ENCODE measurements around the gene OTOF.

Gene OTOF

DNA sequence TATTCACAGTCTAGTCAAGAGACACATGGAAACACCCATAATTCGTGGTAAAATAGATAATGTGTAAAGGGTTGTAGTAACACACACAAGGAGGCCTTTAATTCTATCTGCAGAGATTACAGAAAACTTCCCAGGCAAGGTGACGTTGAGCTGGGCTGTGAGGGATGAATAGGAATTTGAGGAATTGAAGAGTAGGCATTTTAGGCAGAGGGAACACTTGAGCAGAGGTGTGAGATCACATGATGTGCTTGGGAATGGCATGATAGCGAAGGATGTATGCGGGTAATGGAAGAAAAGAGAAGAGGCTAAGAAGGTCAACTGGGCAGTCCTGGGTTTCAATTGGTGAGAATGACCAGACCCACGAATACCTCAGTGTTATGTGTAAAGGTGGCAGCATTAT lies 56.0 kb downstream of the OTOF start:
- TF ChIP-seq, protein P1, sequence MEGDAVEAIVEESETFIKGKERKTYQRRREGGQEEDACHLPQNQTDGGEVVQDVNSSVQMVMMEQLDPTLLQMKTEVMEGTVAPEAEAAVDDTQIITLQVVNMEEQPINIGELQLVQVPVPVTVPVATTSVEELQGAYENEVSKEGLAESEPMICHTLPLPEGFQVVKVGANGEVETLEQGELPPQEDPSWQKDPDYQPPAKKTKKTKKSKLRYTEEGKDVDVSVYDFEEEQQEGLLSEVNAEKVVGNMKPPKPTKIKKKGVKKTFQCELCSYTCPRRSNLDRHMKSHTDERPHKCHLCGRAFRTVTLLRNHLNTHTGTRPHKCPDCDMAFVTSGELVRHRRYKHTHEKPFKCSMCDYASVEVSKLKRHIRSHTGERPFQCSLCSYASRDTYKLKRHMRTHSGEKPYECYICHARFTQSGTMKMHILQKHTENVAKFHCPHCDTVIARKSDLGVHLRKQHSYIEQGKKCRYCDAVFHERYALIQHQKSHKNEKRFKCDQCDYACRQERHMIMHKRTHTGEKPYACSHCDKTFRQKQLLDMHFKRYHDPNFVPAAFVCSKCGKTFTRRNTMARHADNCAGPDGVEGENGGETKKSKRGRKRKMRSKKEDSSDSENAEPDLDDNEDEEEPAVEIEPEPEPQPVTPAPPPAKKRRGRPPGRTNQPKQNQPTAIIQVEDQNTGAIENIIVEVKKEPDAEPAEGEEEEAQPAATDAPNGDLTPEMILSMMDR (conservative IDR thresholded peaks at IDR 0.05): no peak
- no peak for TF ChIP-seq ZFX (IDR thresholded peaks at IDR 0.05)
- no peak overlapping the region for H3K27ac ChIP-seq

DNA sequence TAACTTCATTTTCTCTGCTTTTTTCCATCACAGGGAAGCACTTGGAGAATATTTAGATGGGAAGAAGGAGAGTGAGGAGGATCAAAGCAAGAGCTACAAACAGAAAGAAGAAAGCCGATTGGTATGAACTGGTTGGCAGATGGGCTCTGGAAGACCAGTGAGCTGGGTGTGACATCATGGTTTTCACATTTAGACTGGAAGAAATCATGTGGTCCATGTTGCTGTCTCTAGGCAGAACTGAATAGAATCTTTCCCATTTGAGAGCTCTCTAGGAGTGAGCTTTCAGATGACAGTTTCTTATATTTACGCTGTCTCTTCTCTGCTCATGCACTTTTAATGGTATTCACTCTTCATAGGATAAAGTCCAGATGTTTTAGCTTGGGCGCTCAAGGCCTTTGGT lies 63.6 kb downstream of the OTOF start:
- no peak overlapping the region for H3K27ac ChIP-seq
- TF ChIP-seq, protein P1 (conservative IDR thresholded peaks at IDR 0.05): no peak

DNA sequence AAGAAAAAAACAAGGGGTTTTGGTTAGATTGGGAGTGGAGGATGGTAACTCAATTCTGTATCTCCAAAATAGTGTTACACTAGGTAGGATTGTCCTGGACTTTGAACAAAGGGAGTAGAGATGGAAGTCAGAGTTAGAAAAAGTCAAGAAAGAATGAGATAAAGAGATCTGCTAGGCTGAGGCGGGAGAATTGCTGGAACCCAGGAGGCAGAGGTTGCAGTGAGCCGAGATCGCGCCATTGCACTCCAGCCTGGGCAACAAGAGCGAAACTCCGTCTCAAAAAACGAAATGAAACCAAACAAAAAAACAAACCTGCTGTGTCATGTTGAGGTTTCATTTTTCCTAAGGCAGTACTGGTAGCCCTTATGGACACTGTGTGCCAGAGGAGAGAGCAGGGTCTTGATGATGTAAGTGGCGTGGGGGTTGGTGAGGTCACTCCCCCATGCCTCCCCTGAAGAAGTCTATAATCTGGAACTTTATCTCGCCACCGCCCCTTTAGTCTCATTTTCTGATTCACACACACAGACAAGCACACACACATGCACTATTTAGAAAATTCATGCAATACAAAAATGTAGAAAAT lies 65.7 kb downstream of the OTOF start:
- no peak for TF ChIP-seq ZFX (IDR thresholded peaks at IDR 0.05)
- TF ChIP-seq, protein P1 (conservative IDR thresholded peaks at IDR 0.05): no peak
- H3K27ac ChIP-seq: no peak overlapping the region

DNA sequence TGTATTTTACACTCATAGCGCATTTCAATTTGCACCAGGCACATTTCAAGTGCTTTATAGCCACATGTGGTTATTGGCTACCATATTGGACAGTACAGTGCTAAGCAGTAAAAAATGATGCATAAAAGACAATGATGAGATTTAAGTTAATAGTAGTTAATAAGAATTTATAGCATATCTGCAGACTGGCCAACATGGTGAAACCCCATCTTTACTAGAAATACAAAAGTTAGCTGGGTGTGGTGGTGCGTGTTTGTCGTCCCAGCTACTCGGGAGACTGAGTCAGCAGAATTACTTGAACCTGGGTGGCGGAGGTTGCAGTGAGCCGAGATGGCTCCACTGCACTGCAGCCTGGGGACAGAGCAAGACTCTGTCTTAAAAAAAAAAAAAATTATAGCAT lies 66.5 kb downstream of the OTOF start:
- no peak overlapping the region for H3K27ac ChIP-seq
- no peak for TF ChIP-seq ZFX (IDR thresholded peaks at IDR 0.05)
- TF ChIP-seq, protein P1 (conservative IDR thresholded peaks at IDR 0.05): no peak

GRCh38 chr2:26410764-26411243 lies 67.1 kb downstream of the OTOF start:
- no peak overlapping the region for H3K27ac ChIP-seq
- TF ChIP-seq, protein P1 (conservative IDR thresholded peaks at IDR 0.05): no peak
- no peak for TF ChIP-seq ZFX (IDR thresholded peaks at IDR 0.05)

DNA sequence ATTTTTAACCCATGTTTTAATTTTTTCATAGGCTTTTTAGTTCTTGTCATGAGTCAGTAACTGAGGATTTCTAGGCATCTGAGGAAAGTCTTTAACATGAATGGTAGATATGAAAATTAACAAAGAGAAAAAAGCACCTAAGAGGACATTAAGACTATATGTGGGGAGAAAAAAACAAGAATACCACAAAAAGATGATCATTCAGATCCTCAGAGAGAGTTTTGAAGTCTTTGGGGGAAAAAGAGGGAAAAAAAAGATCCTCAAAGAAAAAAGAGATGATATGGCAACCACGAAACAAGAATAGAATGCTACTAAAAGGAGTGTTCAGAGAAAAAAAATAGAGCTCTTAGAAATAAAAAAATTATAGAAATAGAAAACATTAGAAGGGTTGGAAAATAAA lies 68.1 kb downstream of the OTOF start:
- TF ChIP-seq ZFX (IDR thresholded peaks at IDR 0.05): no peak
- TF ChIP-seq, protein P1 (conservative IDR thresholded peaks at IDR 0.05): no peak
- no peak overlapping the region for H3K27ac ChIP-seq

DNA sequence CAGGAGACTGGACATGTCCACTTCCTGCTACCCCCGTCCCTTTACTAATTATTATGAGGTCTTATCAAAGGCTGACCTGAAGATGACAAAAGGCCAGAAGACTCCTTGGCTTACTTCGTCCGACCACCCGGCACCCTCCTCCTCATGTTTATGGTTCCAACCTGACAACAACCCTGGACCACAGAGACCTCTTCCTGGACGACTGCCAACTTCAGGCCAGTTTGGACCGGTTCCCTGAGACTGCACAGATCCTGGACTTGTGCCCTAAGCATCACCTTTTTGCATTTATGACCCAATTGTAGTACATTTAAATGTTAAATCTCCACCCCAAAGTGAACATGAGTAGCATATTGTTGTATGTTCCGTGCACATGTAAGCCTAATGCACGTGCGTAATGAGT lies 70.4 kb downstream of the OTOF start:
- TF ChIP-seq, protein P1 (conservative IDR thresholded peaks at IDR 0.05): no peak
- no peak for TF ChIP-seq ZFX (IDR thresholded peaks at IDR 0.05)
- H3K27ac ChIP-seq: no peak overlapping the region

All from C4-2B (cell line).